HK-2 (cell line): Measurements from ENCODE around the gene CHST11.

Experiments used
- DNase-seq: peaks from one replicate; pipeline ENCODE4 v3.0.0-alpha.2; 2018; ENCODE audit not compliant: unreplicated experiment

CHST11 gene

GRCh38 chr12:104630230-104630670, 173.5 kb downstream of the CHST11 start:
- no peak for DNase-seq

DNA sequence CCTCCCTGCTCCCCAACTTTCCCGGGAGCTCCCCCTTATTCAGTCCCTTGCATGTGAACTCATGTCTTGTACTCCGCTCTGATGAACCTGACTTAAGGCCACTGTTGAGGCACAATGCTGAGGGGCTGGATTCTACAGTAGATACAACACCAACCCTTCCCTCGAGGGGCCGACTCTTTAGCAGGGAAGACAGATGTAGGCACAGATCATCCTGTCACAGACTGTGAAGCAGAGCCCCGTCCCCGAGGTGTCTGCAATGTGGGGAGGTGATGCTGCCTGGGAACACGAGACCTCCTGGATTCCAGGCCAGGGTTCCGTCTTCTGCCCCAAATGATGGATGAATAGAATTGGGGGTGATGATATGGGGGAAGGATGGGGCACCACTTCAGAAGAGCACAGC, 175.1 kb downstream of the CHST11 start:
- DNase-seq, result no peak

DNA sequence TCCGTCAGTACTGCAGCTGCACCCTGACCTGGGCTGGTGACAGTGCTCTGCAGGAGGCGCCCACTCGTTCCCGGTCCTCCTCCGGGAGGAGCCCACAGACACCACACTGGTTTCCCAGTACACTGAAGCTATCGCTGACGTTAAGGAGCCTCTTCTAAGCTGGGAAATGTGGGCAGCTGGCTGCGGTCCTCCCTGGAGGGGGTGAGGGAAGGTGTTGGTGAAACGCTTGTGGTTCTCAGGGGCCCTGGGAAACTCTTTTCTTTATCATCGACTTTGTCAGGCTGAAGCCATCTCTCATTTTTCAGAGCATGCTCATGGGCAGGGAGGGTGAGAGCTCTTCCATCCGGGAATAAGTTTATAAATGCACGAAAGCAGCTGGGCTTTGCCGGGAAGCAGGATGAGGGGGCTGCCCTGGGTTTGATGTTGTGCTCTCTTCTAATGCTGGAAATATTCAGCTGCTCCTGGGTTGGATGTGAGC, 176.0 kb downstream of the CHST11 start:
- DNase-seq, result no peak

GRCh38 chr12:104634044-104634443, 177.3 kb downstream of the CHST11 start:
- no peak for DNase-seq

GRCh38 chr12:104634852-104635251, 178.1 kb downstream of the CHST11 start:
- DNase-seq, result no peak

DNA sequence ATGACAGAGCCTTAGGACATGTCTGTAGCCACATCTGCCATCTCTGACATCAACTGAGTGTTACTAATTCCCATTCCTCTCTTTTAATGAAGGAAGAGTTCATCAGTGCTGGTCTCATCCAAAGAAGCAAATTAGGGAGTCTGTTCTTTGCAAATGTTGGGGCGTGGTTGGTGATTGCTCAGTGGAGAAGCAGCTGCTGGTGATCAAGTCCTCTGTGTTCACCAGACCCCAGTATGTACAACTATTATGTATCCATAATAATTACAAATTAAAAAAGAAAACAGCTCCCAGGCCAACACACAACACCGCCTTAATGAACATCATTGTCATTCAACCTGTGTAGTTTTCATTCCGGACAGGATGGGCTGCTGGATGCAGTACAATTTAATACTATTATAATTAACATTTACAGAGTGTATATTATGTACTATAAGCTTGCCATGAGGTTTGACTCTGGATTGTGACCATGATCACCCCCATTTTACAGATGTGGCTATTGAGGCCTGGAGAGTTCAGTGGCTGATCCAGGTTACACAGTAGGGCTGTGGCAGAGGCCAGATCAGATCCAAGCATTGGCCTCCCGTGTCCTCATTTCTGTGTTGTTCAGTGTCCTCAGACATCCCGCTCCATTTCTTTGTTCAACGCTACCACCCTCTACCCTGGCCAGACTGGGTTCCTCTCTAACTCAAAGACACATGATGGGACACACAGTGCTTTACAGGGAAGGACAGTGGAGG, 179.0 kb downstream of the CHST11 start:
- DNase-seq, result no peak

- DNase-seq, result no peak
Observed at GRCh38 chr12:104636496-104636895, 179.7 kb downstream of the CHST11 start.

DNA sequence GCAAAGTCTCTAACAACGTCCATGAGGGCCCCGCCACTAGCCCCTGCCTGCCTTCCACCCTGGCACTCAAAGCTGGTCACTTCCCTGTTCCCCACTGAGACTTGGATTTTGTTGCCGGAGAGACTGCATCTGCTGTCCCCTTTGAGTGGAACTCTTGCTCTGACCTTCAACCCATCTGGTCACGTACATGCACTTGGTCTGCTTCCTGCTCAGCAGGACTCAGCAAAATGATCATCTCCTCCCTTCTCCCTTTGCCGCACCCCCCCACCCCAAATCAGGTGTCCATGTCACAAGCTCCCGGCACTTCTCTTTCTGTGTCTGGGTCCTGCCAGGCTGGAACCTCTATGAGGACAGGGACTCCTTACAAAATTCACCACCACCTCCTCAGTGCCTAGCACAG, 180.9 kb downstream of the CHST11 start:
- DNase-seq, result no peak

DNA sequence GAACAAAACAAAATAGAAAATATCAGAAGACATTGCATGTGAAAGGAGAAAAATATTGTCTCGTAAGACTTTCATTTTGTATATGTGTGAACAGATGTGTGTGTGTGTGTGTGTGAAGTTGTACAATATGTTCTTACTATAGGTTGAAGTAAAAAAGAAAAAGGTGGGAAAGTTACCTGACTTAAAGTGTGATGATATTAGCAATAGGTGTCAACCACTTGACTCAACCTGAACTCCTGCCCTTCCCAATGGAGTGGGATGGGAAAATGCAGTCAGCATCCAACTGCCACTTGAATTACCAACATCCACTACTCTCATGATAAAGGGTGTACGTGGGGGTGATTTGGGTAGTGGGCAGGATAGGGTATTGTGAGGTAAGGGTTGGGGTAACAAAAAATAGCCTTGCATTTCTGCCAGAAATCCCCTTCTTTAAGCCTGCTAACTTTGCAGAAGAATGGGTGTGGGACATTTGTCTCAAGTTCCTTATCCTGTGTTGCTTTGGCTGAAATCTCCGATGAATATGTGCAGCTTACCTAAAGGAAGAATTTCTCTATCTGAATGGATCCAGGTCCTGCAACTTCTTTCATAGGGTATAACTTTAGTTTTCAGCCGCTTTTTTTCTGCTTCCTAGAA, 181.6 kb downstream of the CHST11 start:
- no peak for DNase-seq

- DNase-seq, result no peak
Observed at GRCh38 chr12:104638851-104639240, 182.1 kb downstream of the CHST11 start.

- DNase-seq, result no peak
Observed at GRCh38 chr12:104640956-104641355, 184.2 kb downstream of the CHST11 start.

- DNase-seq, result no peak
Observed at GRCh38 chr12:104641862-104642261, 185.1 kb downstream of the CHST11 start.

DNA sequence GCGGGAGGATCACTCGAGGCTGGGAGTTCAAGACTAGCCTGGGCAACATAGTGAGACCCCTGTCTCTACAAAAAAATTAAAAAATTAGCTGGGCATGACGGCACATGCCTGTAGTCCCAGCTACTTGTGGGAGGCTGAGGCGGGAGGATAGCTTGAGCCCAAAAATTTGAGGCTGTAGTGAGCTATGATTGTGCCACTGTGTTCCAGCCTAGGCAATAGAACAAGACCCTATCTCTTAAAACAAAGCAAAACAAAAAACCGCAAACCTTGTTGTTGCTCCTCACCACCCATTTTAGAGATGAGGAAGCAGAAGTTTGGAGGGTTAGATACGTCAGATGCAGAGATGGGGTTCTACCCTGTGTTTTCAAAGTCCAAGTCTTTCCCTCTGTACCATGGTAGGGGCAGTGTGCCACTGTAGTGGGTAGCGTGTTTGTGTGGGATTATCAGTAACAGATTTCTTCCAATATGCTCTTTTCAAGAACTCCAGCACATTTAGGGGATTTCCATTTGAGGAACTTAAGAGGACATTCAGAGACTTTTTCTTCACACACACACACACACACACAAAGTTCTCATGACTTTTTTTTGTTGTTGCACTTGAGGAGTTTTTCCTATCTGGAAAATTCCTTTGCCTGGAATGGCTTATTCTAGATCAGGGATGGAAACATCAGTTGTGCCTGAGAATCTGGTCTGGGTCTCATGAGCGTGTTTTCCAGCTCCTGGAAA, 186.5 kb downstream of the CHST11 start:
- no peak for DNase-seq

- no peak for DNase-seq
Observed at GRCh38 chr12:104643819-104644669, 187.3 kb downstream of the CHST11 start.

- no peak for DNase-seq
Observed at GRCh38 chr12:104648756-104649155, 192.0 kb downstream of the CHST11 start.

- no peak for DNase-seq
Observed at GRCh38 chr12:104649217-104649824, 192.6 kb downstream of the CHST11 start.

DNA sequence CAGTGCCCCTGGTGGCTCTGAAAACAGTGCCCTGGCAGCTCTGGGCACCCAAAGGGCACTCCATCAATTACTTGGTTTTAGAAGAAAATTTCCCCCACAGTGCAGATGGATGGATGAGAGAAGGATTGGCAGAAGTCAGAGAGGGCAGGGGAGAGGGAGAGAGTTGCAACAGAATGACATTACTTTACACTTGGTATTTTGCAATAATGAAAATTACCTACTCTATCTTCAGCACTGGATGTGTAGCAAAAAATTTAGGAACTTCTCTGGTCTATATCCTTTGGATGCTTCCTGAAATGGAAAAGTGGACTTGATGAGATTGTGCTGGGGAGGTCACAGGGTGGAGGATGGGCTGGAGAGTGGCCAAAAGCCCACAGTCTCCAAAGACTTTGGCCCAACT, 193.2 kb downstream of the CHST11 start:
- no peak for DNase-seq

GRCh38 chr12:104650541-104650940, 193.8 kb downstream of the CHST11 start:
- DNase-seq, result no peak

- DNase-seq, result no peak
Observed at GRCh38 chr12:104651811-104652210, 195.1 kb downstream of the CHST11 start.

DNA sequence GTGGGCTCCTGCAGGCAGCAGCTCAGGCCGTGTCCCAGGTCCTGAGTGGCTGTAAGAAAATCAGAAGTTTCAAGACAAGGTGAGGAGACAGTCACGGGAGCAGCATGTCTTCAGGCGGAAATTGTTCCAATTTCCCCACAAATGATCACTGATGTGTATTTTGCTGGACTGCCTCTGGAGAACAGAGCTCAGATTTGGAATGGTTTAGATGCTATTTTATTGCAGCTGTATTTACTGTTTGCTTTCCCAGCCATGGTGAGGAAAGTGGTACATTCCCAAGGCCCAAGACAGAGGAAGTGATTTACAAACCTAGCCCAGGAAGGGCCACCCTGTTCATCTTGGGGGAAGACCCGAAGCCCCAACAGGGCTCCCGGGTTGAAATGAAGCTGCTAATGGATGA, 195.6 kb downstream of the CHST11 start:
- no peak for DNase-seq

- DNase-seq, result no peak
Observed at GRCh38 chr12:104652910-104653309, 196.2 kb downstream of the CHST11 start.
